Uterus (tissue), 4 donors: ENCODE data around the gene BHLHA15. TPM values are rescaled to one million over a fixed set of nuclear protein-coding genes. Genes with fewer than 3 reads are reported as not detected.

Experiments
- DNase-seq, 2 donors: peaks; one replicate each; pipeline ENCODE4 v3.0.0-alpha.2; 2019 to 2020
- H3K27ac ChIP-seq, 2 donors: fragments of 200-600 bp; sonication (generic); 1 replicate in 1 of 2; 2 replicates in 1 of 2; pipeline ENCODE4 v1.5.1; 2016 to 2018
- H3K27me3 ChIP-seq, 2 donors: fragments of 200-600 bp; sonication (generic); one replicate each; pipeline ENCODE4 v1.5.1; 2018 to 2019; ENCODE audit warnings: control low read depth in 1 of 2
- H3K36me3 ChIP-seq, 2 donors: fragments of 200-600 bp; sonication (generic); one replicate each; pipeline ENCODE4 v1.5.1; 2019; ENCODE audit warnings: control low read depth in 1 of 2
- H3K4me1 ChIP-seq, 2 donors: fragments of 200-600 bp; sonication (generic); one replicate each; pipeline ENCODE4 v1.5.1; 2018 to 2019; ENCODE audit warnings: control low read depth in 1 of 2
- H3K4me3 ChIP-seq, 2 donors: fragments of 200-600 bp; sonication (generic); 1 replicate in 1 of 2; 2 replicates in 1 of 2; pipeline ENCODE4 v1.5.1; 2018 to 2019; ENCODE audit warnings: mild to moderate bottlenecking in 1 of 2
- H3K9me3 ChIP-seq, 2 donors: fragments of 200-600 bp; sonication (generic); one replicate each; pipeline ENCODE4 v1.5.1; 2019; ENCODE audit warnings: control low read depth in 1 of 2
- POLR2A ChIP-seq, 2 donors: fragments of 450-650 bp; IDR thresholded peaks; one replicate each; pipeline ENCODE4 v1.6.1; 2016; ENCODE audit warnings: antibody characterized with exemption in 2 of 2, mild to moderate bottlenecking in 1 of 2, moderate library complexity in 1 of 2
- intact Hi-C: fragments of 100-400 bp; cut with DNase I; formaldehyde crosslinking; loops from one replicate; pipeline ENCODE4 v1.15.1; 2023; ENCODE audit warnings: low total_unique reads
- total RNA-seq, 4 donors: library from RNA; depleted of rRNA in 3 of 4; stranded (reverse); fragments of >200 nt in 3 of 4; gene quantifications; one replicate each; pipeline versions ENCODE4 v1.1.0 to v1.2.4, GENCODE V29; 2014 to 2023
- TF ChIP-seq, protein P1 (sequence below), 4 experiments: fragments of 200-600 bp in 2 of 4; fragments of 450-650 bp in 2 of 4; sonication (generic) in 2 of 4; IDR thresholded peaks; one replicate each; pipeline ENCODE4 v1.5.1; 2016 to 2019; ENCODE audit warnings: antibody characterized with exemption in 4 of 4, mild to moderate bottlenecking in 2 of 4, moderate library complexity in 1 of 4
- donor health status: DM: yes; HTN: yes; CAD: no.

BHLHA15 gene
- total RNA-seq, 4 donors from 2014 or later = 0.41 to 1.6 TPM; not detected in 2

DNA sequence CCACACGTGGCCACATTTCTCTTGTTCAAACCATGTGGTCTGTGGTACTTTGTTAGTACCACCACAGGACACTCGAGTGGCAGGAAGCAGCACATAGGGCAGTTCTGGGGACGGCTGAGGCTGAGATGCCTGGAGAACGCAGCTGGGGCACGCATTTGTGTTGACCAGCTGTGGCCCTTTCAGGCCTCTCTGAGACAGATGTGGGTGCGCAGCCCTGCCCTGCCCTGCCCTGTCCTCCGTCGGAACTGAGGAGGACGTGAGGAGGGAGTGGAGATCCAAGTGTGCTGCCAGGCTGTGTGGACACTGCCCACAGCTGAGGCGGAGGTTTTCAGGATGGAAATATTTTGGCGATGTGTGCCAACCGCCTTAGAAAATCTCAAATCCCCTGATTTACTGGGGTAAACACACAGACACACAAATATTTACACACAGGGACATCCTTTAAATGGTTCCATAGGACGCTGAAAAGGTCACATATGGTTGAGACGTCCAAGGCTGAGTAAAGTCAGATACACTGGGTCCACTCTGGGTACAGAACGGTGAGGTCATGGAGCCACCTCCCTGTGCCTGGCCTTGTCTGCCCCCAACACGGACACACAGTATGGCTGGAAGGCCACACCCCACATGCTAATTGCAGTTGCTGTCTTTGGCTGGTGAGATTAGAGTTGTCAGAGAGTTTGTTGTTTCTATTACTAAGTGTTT, 14.8 kb downstream of the BHLHA15 start:
- H3K27ac ChIP-seq = no peak overlapping the region
- no peak for TF ChIP-seq POLR2A (IDR thresholded peaks at IDR 0.05)
- TF ChIP-seq, protein P1, sequence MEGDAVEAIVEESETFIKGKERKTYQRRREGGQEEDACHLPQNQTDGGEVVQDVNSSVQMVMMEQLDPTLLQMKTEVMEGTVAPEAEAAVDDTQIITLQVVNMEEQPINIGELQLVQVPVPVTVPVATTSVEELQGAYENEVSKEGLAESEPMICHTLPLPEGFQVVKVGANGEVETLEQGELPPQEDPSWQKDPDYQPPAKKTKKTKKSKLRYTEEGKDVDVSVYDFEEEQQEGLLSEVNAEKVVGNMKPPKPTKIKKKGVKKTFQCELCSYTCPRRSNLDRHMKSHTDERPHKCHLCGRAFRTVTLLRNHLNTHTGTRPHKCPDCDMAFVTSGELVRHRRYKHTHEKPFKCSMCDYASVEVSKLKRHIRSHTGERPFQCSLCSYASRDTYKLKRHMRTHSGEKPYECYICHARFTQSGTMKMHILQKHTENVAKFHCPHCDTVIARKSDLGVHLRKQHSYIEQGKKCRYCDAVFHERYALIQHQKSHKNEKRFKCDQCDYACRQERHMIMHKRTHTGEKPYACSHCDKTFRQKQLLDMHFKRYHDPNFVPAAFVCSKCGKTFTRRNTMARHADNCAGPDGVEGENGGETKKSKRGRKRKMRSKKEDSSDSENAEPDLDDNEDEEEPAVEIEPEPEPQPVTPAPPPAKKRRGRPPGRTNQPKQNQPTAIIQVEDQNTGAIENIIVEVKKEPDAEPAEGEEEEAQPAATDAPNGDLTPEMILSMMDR (IDR thresholded peaks at IDR 0.05) = no peak
- intact Hi-C loops = no loop called here
- no peaks in the 10 kb centered on the region for H3K27me3 ChIP-seq
- no peaks in the 10 kb centered on the region for H3K36me3 ChIP-seq
- DNase-seq = no peak
- no peak overlapping the region for H3K4me3 ChIP-seq
- no peaks in the 10 kb centered on the region for H3K4me1 ChIP-seq
- no peaks in the 10 kb centered on the region for H3K9me3 ChIP-seq

DNA sequence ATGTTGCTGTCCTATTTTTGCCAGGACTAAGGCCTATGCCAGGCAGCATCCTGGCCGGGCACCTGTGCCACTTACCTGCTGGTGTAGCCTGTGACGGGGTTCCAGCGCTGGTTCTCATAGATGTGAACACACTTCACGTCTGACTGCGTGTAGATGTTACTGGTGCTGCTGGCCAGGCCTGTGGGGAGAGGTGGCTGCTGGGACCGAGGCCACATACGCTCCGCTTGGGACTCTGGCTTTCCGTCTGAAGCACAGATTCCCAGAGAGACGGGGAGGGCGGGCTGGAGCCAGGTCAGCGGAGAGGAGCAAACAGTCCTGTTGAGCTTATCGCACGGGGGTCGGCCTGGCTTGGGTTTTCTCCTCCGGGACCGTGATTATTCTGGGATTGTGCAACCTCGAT, 16.7 kb downstream of the BHLHA15 start:
- no peak for DNase-seq
- Histone ChIP-seq H3K4me3 (no peak overlapping the region), H3K4me1 (no peaks in the 10 kb centered on the region), H3K9me3 (no peaks in the 10 kb centered on the region), H3K36me3 (no peaks in the 10 kb centered on the region), H3K27me3 (no peaks in the 10 kb centered on the region), H3K27ac (no peak overlapping the region)
- intact Hi-C loops = no loop called here
- TF ChIP-seq, protein P1 (IDR thresholded peaks at IDR 0.05) = no peak
- no peak for TF ChIP-seq POLR2A (IDR thresholded peaks at IDR 0.05)

DNA sequence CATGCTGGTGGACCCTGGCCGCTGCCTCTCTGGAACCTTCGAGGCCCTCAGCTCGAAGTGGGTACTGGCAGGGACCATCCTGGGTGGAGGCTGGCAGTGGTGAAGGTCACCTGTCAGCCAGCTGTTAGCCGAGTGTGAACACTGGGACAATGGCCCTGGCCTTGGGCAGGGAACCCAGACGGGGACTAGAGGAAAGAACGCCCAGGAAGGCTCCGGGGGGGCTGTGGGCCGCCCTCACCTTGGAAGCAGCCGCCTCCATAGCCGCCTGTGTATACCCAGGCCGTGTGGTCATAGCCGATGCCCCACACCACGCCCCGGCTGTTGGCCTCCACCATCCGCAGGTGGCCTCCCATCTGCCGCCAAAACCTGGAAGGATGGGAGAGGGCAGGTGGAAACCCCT, 17.6 kb downstream of the BHLHA15 start:
- Histone ChIP-seq H3K36me3 (no peaks in the 10 kb centered on the region), H3K4me1 (no peaks in the 10 kb centered on the region), H3K27ac (no peak overlapping the region), H3K9me3 (no peaks in the 10 kb centered on the region), H3K27me3 (no peaks in the 10 kb centered on the region), H3K4me3 (no peak overlapping the region)
- intact Hi-C loops = no loop called here
- TF ChIP-seq POLR2A (IDR thresholded peaks at IDR 0.05) = no peak
- TF ChIP-seq, protein P1 (IDR thresholded peaks at IDR 0.05) = no peak
- DNase-seq = no peak

DNA sequence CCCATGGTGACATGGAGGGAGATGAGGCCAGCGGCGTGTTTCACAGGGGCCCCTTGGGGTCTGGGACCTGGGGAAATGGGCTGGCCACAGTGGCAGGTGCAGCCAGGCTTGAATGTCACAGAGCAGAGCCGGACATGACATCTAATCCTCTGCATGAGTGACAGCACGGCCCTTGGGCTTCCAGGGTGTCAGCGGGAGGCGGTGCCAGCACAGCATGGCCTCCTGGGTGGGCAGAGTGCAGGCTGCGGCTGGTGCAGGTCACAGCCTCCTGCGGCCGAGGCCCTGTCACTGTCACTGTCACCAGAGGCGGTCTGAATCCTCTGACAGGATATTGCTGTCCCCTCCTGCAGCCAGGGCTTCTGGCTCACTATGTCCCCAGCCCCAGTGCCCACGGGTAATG, 18.2 kb downstream of the BHLHA15 start:
- no peaks in the 10 kb centered on the region for H3K27me3 ChIP-seq
- intact Hi-C loops = no loop called here
- no peak overlapping the region for H3K4me3 ChIP-seq
- H3K36me3 ChIP-seq = no peaks in the 10 kb centered on the region
- TF ChIP-seq, protein P1 (IDR thresholded peaks at IDR 0.05) = no peak
- no peak for TF ChIP-seq POLR2A (IDR thresholded peaks at IDR 0.05)
- no peaks in the 10 kb centered on the region for H3K4me1 ChIP-seq
- no peak overlapping the region for H3K27ac ChIP-seq
- no peaks in the 10 kb centered on the region for H3K9me3 ChIP-seq
- no peak for DNase-seq

DNA sequence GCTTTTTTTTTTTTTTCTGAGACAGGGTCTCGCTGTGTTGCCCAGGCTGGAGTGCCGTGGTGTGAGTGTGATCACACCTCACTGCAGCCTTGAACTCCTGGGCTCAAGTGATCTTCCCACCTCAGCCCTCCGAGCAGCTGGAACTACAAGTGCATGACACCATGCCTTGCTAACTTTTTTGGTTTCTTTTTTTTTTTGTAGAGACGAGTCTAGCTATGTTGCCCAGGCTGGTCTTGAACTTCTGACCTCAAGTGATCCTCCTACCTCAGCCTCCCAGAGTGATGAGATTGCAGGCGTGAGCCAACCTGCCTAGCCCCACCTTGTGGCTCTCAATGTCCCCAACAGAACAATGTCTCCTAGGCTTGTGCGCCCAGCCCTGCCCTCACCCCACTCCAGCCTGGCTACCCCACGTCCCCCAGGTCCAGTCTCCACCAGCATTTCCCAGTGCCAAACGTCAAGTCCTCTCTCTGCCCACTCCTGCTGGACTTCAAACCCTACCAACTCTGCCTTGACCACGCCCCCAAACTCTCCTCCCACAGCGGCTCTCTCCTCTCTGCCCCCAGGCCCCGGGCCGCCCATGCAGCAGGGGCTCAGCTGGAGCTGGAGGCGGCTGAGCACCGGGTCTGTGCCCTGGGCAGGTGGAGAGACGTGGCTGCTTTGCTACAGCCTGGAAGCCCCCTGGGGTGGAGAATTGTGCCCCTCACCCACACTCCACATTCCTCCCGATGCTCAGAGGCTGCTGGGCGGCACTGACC, 18.9 kb downstream of the BHLHA15 start:
- Histone ChIP-seq H3K27ac (no peak overlapping the region), H3K4me3 (no peak overlapping the region), H3K9me3 (no peaks in the 10 kb centered on the region), H3K4me1 (no peaks in the 10 kb centered on the region), H3K36me3 (no peaks in the 10 kb centered on the region), H3K27me3 (no peaks in the 10 kb centered on the region)
- DNase-seq = no peak
- TF ChIP-seq POLR2A (IDR thresholded peaks at IDR 0.05) = no peak
- intact Hi-C loops = no loop called here
